HG03432 (cell line): ENCODE results near the gene KLHL42.

Source experiments
- ATAC-seq: cut with Tn5 transposase; IDR thresholded peaks from one replicate; pipeline ENCODE4 v1.9.1; 2021; ENCODE audit warnings: mild to moderate bottlenecking, moderate library complexity; ENCODE audit not compliant: unreplicated experiment

KLHL42 gene

DNA sequence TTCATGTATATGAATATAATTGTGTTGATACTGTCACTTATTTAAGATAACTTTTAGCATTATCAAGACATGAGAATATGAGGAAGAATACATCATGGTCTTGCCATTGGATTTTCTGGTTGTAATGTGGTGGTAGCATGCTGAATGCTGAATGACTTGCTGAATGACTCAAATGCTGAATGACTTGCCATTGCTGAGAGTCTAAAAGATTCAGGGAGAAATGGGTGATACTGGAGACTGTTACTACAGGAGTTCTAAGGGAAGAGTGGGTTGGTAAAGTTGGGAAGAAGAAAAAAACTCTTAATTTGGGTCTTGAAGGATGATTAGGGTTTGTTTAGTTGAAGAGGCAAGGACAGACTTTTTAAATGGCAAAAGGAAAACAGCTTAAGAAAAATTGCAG lies 72.1 kb downstream of the KLHL42 start:
- ATAC-seq = no peak
